Sigmoid colon (tissue), 4 donors: ENCODE results near the gene LDLRAD4.

Experiments
- CTCF ChIP-seq, 4 experiments: fragments of 450-650 bp in 3 of 4; fragments of 200-600 bp in 1 of 4; IDR thresholded peaks; one replicate each; pipeline ENCODE4 v1.5.1; 2016 to 2019; ENCODE audit warnings: antibody characterized with exemption in 4 of 4, mild to moderate bottlenecking in 3 of 4, moderate library complexity in 2 of 4
- EP300 ChIP-seq, 4 donors: sonication (generic); formaldehyde crosslinking; IDR thresholded peaks; one replicate each; pipeline ENCODE4 v1.6.1; 2017; ENCODE audit warnings: antibody characterized with exemption in 4 of 4
- POLR2A ChIP-seq, 2 donors: fragments of 450-650 bp; IDR thresholded peaks; one replicate each; pipeline ENCODE4 v1.6.1; 2016; ENCODE audit warnings: antibody characterized with exemption in 2 of 2, mild to moderate bottlenecking in 2 of 2, moderate library complexity in 2 of 2
- POLR2AphosphoS5 ChIP-seq, 4 donors: sonication (generic); formaldehyde crosslinking; IDR thresholded peaks; one replicate each; pipeline ENCODE4 v1.6.1; 2017; ENCODE audit warnings: antibody characterized with exemption in 4 of 4

GRCh38 chr18:13201292-13201691 lies 17.3 kb upstream of the LDLRAD4 start:
- no peak for TF ChIP-seq CTCF (IDR thresholded peaks at IDR 0.05)
- no peak for TF ChIP-seq EP300 (IDR thresholded peaks at IDR 0.05)
- no peak for TF ChIP-seq POLR2A (IDR thresholded peaks at IDR 0.05)
- no peak for TF ChIP-seq POLR2AphosphoS5 (IDR thresholded peaks at IDR 0.05)
